Breast epithelium (tissue), 4 donors: ENCODE results near the gene PPOX. TPM values are rescaled to one million over a fixed set of nuclear protein-coding genes. Genes with fewer than 3 reads are reported as not detected.
A peak's percentile ranks its signal among the peaks of the same experiment; 100 is the strongest.

Experiments
- DNase-seq, 2 donors: peaks; one replicate each; pipeline ENCODE4 v3.0.0-alpha.2; 2019; ENCODE audit warnings: low spot score in 2 of 2
- H3K27ac ChIP-seq, 2 donors: fragments of 200-600 bp; sonication (generic) in 1 of 2; one replicate each; pipeline ENCODE4 v1.5.1; 2016 to 2019; ENCODE audit warnings: mild to moderate bottlenecking in 1 of 2
- H3K27me3 ChIP-seq, 2 donors: fragments of 200-600 bp; sonication (generic) in 1 of 2; one replicate each; pipeline versions ENCODE4 v1.5.1 to v1.6.0; 2017 to 2019; ENCODE audit warnings: control low read depth in 1 of 2, mild to moderate bottlenecking in 1 of 2
- H3K36me3 ChIP-seq: fragments of 200-600 bp; one replicate; pipeline ENCODE4 v1.5.1; 2019
- H3K4me1 ChIP-seq, 2 donors: fragments of 200-600 bp; sonication (generic); one replicate each; pipeline ENCODE4 v1.5.1; 2016 to 2019; ENCODE audit warnings: control low read depth in 1 of 2
- H3K4me3 ChIP-seq, 3 donors: fragments of 200-600 bp; sonication (generic); 1 replicate in 2 of 3; 2 replicates in 1 of 3; pipeline ENCODE4 v1.5.1; 2016 to 2019; ENCODE audit warnings: mild to moderate bottlenecking in 3 of 3, moderate library complexity in 2 of 3
- H3K9me3 ChIP-seq, 2 donors: fragments of 200-600 bp; sonication (generic) in 1 of 2; one replicate each; pipeline ENCODE4 v1.5.1; 2016 to 2019; ENCODE audit warnings: control low read depth in 1 of 2
- POLR2A ChIP-seq: fragments of 450-650 bp; IDR thresholded peaks from one replicate; pipeline ENCODE4 v1.6.1; 2016; ENCODE audit warnings: antibody characterized with exemption, mild to moderate bottlenecking, moderate library complexity
- POLR2AphosphoS5 ChIP-seq, 3 donors: sonication (generic); formaldehyde crosslinking; IDR thresholded peaks; one replicate each; pipeline ENCODE4 v1.6.1; 2017; ENCODE audit warnings: antibody characterized with exemption in 3 of 3
- intact Hi-C: fragments of 100-400 bp; cut with DNase I; formaldehyde crosslinking; loops from one replicate; pipeline ENCODE4 v1.15.1; 2023; ENCODE audit warnings: low total_unique reads
- total RNA-seq, 3 donors: library from RNA; depleted of rRNA; stranded (reverse); fragments of >200 nt; gene quantifications; one replicate each; pipeline ENCODE4 v1.1.0, GENCODE V29; 2016
- TF ChIP-seq, protein P1 (sequence below), 3 donors: fragments of 450-650 bp; IDR thresholded peaks; one replicate each; pipeline ENCODE4 v1.5.1; 2016 to 2017; ENCODE audit warnings: antibody characterized with exemption in 3 of 3, mild to moderate bottlenecking in 3 of 3, moderate library complexity in 3 of 3

The PPOX gene
- total RNA-seq, 3 donors from 2014 or later = 19.5 to 26.8 (median 25.2) TPM

- Histone ChIP-seq H3K4me1 (no peaks in the 10 kb centered on the region), H3K4me3 (peak overlapping the region in 1 of 3 donors; percentile 28), H3K36me3 (peaks cover 5% of the 10 kb centered on the region), H3K9me3 (no peaks in the 10 kb centered on the region), H3K27ac (peak overlapping the region in 1 of 2 donors; percentile 93), H3K27me3 (no peaks in the 10 kb centered on the region)
- no peak for DNase-seq
- intact Hi-C loops = no loop called here
- TF ChIP-seq POLR2AphosphoS5 (IDR thresholded peaks at IDR 0.05) (no peak), POLR2A (no peak)
- TF ChIP-seq, protein P1, sequence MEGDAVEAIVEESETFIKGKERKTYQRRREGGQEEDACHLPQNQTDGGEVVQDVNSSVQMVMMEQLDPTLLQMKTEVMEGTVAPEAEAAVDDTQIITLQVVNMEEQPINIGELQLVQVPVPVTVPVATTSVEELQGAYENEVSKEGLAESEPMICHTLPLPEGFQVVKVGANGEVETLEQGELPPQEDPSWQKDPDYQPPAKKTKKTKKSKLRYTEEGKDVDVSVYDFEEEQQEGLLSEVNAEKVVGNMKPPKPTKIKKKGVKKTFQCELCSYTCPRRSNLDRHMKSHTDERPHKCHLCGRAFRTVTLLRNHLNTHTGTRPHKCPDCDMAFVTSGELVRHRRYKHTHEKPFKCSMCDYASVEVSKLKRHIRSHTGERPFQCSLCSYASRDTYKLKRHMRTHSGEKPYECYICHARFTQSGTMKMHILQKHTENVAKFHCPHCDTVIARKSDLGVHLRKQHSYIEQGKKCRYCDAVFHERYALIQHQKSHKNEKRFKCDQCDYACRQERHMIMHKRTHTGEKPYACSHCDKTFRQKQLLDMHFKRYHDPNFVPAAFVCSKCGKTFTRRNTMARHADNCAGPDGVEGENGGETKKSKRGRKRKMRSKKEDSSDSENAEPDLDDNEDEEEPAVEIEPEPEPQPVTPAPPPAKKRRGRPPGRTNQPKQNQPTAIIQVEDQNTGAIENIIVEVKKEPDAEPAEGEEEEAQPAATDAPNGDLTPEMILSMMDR (IDR thresholded peaks at IDR 0.05) = no peak
These were observed 52.3 kb downstream of the PPOX start for GRCh38 chr1:161218301-161219077.

DNA sequence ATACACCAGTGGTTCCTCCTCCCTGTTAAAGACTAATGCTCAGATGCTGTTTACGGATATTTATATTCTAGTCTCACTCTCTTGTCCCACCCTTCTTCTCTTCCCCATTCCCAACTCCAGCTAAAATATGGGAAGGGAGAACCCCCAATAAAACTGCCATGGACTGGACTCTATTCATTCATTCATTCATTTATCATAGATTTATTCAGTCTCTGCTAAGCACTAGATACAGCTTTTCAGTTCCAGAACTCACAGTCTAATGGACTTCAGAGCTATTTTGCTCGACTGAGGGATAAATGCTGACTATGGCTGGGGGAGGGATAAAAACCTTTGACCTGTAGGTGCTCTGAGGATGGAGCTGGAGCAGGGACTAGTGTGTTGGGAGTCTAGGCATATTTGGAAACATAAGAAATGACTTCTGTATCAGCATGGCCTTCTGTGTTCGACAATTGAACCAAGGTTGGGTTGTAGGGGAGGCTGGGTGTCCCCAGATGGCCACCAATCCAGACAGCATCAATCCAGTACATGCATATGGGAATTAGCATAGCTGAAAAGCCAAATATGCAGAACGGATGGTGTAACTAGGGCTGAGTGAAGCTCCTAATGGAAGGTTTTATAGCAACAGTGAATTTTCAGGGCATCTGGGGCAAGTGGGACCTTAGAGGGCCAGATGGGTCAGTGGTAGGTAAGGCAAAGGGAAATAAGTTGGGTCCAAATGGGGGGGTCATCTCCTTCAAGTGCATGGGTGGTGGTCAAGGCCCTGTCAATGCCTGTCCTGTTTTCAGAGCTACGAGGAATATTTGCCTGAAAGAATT, 53.1 kb downstream of the PPOX start:
- Histone ChIP-seq H3K36me3 (no peaks in the 10 kb centered on the region), H3K4me1 (no peaks in the 10 kb centered on the region), H3K27ac (no peak overlapping the region), H3K9me3 (no peaks in the 10 kb centered on the region), H3K27me3 (no peaks in the 10 kb centered on the region), H3K4me3 (no peak overlapping the region)
- TF ChIP-seq POLR2AphosphoS5 (IDR thresholded peaks at IDR 0.05) = no peak
- TF ChIP-seq, protein P1 (IDR thresholded peaks at IDR 0.05) = no peak
- TF ChIP-seq POLR2A = no peak
- no peak for DNase-seq
- intact Hi-C loops = no loop called here

DNA sequence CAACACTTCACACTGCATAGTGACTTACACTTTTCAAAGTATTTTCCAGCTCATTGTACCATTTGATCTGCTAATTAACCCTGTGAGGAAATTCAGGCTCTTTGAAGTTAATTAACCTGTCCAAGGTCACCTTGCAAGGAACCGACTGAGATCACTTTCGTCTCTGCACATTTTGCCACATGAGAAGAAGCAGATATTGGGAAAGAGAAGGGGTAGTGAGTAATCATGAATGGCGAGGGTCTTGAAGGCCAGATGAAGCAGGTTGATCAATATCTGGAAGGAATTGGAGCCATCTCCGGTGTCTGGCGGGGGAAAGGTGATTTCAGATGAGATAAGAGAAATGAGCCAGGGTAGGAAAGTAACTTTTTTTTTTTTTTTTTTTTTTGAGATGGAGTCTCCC, 53.8 kb downstream of the PPOX start:
- Histone ChIP-seq H3K27ac (no peak overlapping the region), H3K4me1 (no peaks in the 10 kb centered on the region), H3K36me3 (no peaks in the 10 kb centered on the region), H3K27me3 (no peaks in the 10 kb centered on the region), H3K9me3 (no peaks in the 10 kb centered on the region), H3K4me3 (no peak overlapping the region)
- intact Hi-C loops = loop anchor here (10.0 kb wide), 1 partner anchor 165 kb away; no protein-coding TSS in a partner anchor
- TF ChIP-seq POLR2AphosphoS5 (IDR thresholded peaks at IDR 0.05) (no peak), POLR2A (no peak)
- TF ChIP-seq, protein P1 (IDR thresholded peaks at IDR 0.05) = no peak
- DNase-seq = no peak

Other genes with a start within 250 kb of the PPOX start
- 10 to 100 TPM in 1 of 3 donors, not detected in 2; 10.7 TPM for gene ITLN2, start 211.6 kb upstream of the PPOX start, total RNA-seq
- gene F11R, start 145.3 kb upstream of the PPOX start, total RNA-seq = 10 to 100 TPM; 41.1 to 74.3 (median 48.8) TPM
- gene TSTD1, start 127.5 kb upstream of the PPOX start, total RNA-seq = 100 to 1,000 TPM in 2 of 3 donors, 10 to 100 TPM in 1; 57.3 to 217 (median 109) TPM
- gene USF1, start 120.4 kb upstream of the PPOX start, total RNA-seq = 10 to 100 TPM; 64.5 to 70.8 (median 64.6) TPM
- gene ARHGAP30, start 96.5 kb upstream of the PPOX start, total RNA-seq = 10 to 100 TPM in 1 of 3 donors, 1 to 10 TPM in 2; 5.2 to 16.5 (median 7.9) TPM
- 10 to 100 TPM in 2 of 3 donors, not detected in 1; 28.5 to 56.3 TPM for gene NECTIN4, start 76.9 kb upstream of the PPOX start, total RNA-seq
- gene KLHDC9, start 68.1 kb upstream of the PPOX start, total RNA-seq = 1 to 10 TPM; 5.8 to 9.8 (median 8.5) TPM
- gene PFDN2, start 48.4 kb upstream of the PPOX start, total RNA-seq = 10 to 100 TPM; 32.5 to 50.1 (median 37.0) TPM
- 10 to 100 TPM; 36.3 to 44.5 (median 37.0) TPM for gene NIT1, start 48.3 kb upstream of the PPOX start, total RNA-seq
- gene DEDD, start 33.8 kb upstream of the PPOX start, total RNA-seq = 10 to 100 TPM; 28.7 to 39.0 (median 37.6) TPM
- 10 to 100 TPM; 76.0 to 90.3 (median 87.5) TPM for gene UFC1, start 12.4 kb upstream of the PPOX start, total RNA-seq
- gene USP21, start 6.9 kb upstream of the PPOX start, total RNA-seq = 10 to 100 TPM; 11.7 to 26.9 (median 24.9) TPM
- 10 to 100 TPM; 23.4 to 41.3 (median 29.4) TPM for gene B4GALT3, start 11.1 kb downstream of the PPOX start, total RNA-seq
- gene ADAMTS4, start 32.6 kb downstream of the PPOX start, total RNA-seq = 10 to 100 TPM in 2 of 3 donors, 1 to 10 TPM in 1; 4.8 to 85.5 (median 24.6) TPM
- gene NDUFS2, start 35.9 kb downstream of the PPOX start, total RNA-seq = 100 to 1,000 TPM; 102 to 129 (median 116) TPM
- gene FCER1G, start 48.9 kb downstream of the PPOX start, total RNA-seq = 100 to 1,000 TPM in 1 of 3 donors, 10 to 100 TPM in 2; 40.3 to 153 (median 70.1) TPM
- gene APOA2, start 57.2 kb downstream of the PPOX start, total RNA-seq = not detected
- 1 to 10 TPM; 6.9 to 9.4 (median 8.2) TPM for gene TOMM40L, start 59.6 kb downstream of the PPOX start, total RNA-seq
- not detected for gene NR1I3, start 71.8 kb downstream of the PPOX start, total RNA-seq
- 1 to 10 TPM in 1 of 3 donors, under 1 TPM in 2; 0.32 to 2.0 (median 0.73) TPM for gene PCP4L1, start 92.3 kb downstream of the PPOX start, total RNA-seq
- gene MPZ, start 143.5 kb downstream of the PPOX start, total RNA-seq = 1 to 10 TPM; 1.3 to 3.6 (median 3.2) TPM
- gene SDHC, start 148.0 kb downstream of the PPOX start, total RNA-seq = 10 to 100 TPM; 18.0 to 42.4 (median 23.9) TPM
- under 1 TPM in 1 of 3 donors, not detected in 2; 0.66 TPM for gene CFAP126, start 201.4 kb downstream of the PPOX start, total RNA-seq